ENCODE measurements around the gene SSH2. TPM values are rescaled to one million over a fixed set of nuclear protein-coding genes. Genes with fewer than 3 reads are reported as not detected.

SSH2 gene
- total RNA-seq, 1 donor from 2014 or later: 12.2 TPM

GRCh38 chr17:29617481-29618271, 312.4 kb downstream of the SSH2 start:
- H3F3A ChIP-seq (ENCODE audit: low read depth): peaks cover 40% of the 10 kb centered on the region
- peak overlapping the region; percentile 52 for H2AFZ ChIP-seq (replicated peaks)
- peaks cover 23% of the 10 kb centered on the region for H3K4me1 ChIP-seq
- no peaks in the 10 kb centered on the region for H3K79me2 ChIP-seq (ENCODE audit: low read depth)
- Mint-ChIP-seq H3K9me3 (no peaks in the 10 kb centered on the region), H3K4me3 (peak overlapping the region; percentile 30), H3K36me3 (peaks cover 2% of the 10 kb centered on the region), H3K27me3 (ENCODE audit: insufficient read depth, low read depth) (peaks cover 33% of the 10 kb centered on the region), H3K27ac (no peak overlapping the region), H3K4me1 (peaks cover 41% of the 10 kb centered on the region)
- H3K4me3 ChIP-seq: peak overlapping the region; percentile 25
- TF ChIP-seq CTCF (IDR thresholded peaks at IDR 0.05): peak; percentile 67
- TF ChIP-seq EZH2 (IDR thresholded peaks at IDR 0.05): peak; percentile 64
- TF ChIP-seq EZH2phosphoT487 (IDR thresholded peaks at IDR 0.05): peak; percentile 75
- peak; percentile 83 for DNase-seq (ENCODE audit: low spot score)
- H3K9ac ChIP-seq: no peak overlapping the region
- H3K36me3 ChIP-seq: no peaks in the 10 kb centered on the region
- H3K27me3 ChIP-seq: peaks cover 84% of the 10 kb centered on the region
- H4K20me1 ChIP-seq (ENCODE audit: low read depth): peaks cover 11% of the 10 kb centered on the region
- no peak overlapping the region for H3K27ac ChIP-seq
- H3K4me2 ChIP-seq: peak overlapping the region; percentile 84
- no peaks in the 10 kb centered on the region for H3K9me3 ChIP-seq (ENCODE audit: low read depth)

- peak overlapping the region; percentile 25 for H3K4me3 ChIP-seq
- Mint-ChIP-seq H3K4me1 (peaks cover 40% of the 10 kb centered on the region), H3K9me3 (no peaks in the 10 kb centered on the region), H3K36me3 (peaks cover 2% of the 10 kb centered on the region), H3K27ac (no peak overlapping the region), H3K27me3 (ENCODE audit: insufficient read depth, low read depth) (peaks cover 33% of the 10 kb centered on the region), H3K4me3 (peak overlapping the region; percentile 70)
- H3K27me3 ChIP-seq: peaks cover 79% of the 10 kb centered on the region
- TF ChIP-seq EZH2phosphoT487 (IDR thresholded peaks at IDR 0.05) (no peak), CTCF (IDR thresholded peaks at IDR 0.05) (peak; percentile 76), EZH2 (IDR thresholded peaks at IDR 0.05) (no peak)
- peaks cover 11% of the 10 kb centered on the region for H4K20me1 ChIP-seq (ENCODE audit: low read depth)
- no peak overlapping the region for H3K27ac ChIP-seq
- no peaks in the 10 kb centered on the region for H3K9me3 ChIP-seq (ENCODE audit: low read depth)
- peak; percentile 87 for DNase-seq (ENCODE audit: low spot score)
- peaks cover 23% of the 10 kb centered on the region for H3K4me1 ChIP-seq
- peak overlapping the region; percentile 52 for H2AFZ ChIP-seq (replicated peaks)
- H3K36me3 ChIP-seq: no peaks in the 10 kb centered on the region
- H3K9ac ChIP-seq: no peak overlapping the region
- peak overlapping the region; percentile 84 for H3K4me2 ChIP-seq
- H3K79me2 ChIP-seq (ENCODE audit: low read depth): no peaks in the 10 kb centered on the region
- H3F3A ChIP-seq (ENCODE audit: low read depth): peaks cover 41% of the 10 kb centered on the region
These were observed 312.9 kb downstream of the SSH2 start for GRCh38 chr17:29617125-29617480.

GRCh38 chr17:29616300-29617048, 313.6 kb downstream of the SSH2 start:
- Histone ChIP-seq H3K4me3 (peak overlapping the region; percentile 47), H3K27me3 (peaks cover 73% of the 10 kb centered on the region), H3K36me3 (no peaks in the 10 kb centered on the region), H3K9ac (no peak overlapping the region), H3F3A (ENCODE audit: low read depth) (peaks cover 41% of the 10 kb centered on the region), H4K20me1 (ENCODE audit: low read depth) (peaks cover 11% of the 10 kb centered on the region), H3K4me1 (peaks cover 23% of the 10 kb centered on the region), H3K9me3 (ENCODE audit: low read depth) (no peaks in the 10 kb centered on the region), H3K4me2 (peak overlapping the region; percentile 84), H3K27ac (no peak overlapping the region), H3K79me2 (ENCODE audit: low read depth) (no peaks in the 10 kb centered on the region), H2AFZ (replicated peaks) (no peak overlapping the region)
- no peaks in the 10 kb centered on the region for H3K9me3 Mint-ChIP-seq
- peaks cover 34% of the 10 kb centered on the region for H3K4me1 Mint-ChIP-seq
- H3K36me3 Mint-ChIP-seq: peaks cover 2% of the 10 kb centered on the region
- peaks cover 33% of the 10 kb centered on the region for H3K27me3 Mint-ChIP-seq (ENCODE audit: insufficient read depth, low read depth)
- TF ChIP-seq EZH2phosphoT487 (IDR thresholded peaks at IDR 0.05) (peak; percentile 21), CTCF (IDR thresholded peaks at IDR 0.05) (no peak), EZH2 (IDR thresholded peaks at IDR 0.05) (peak; percentile 72)
- no peak overlapping the region for H3K27ac Mint-ChIP-seq
- DNase-seq (ENCODE audit: low spot score): no peak
- H3K4me3 Mint-ChIP-seq: peak overlapping the region; percentile 84

Measured in neural progenitor cell (in vitro differentiated cells).